MM.1S (cell line): ENCODE results near the gene ATG4A.

Experiments used
- DNase-seq: peaks from one replicate; pipeline ENCODE4 v3.0.0-alpha.2; 2015
- H2AFZ ChIP-seq: fragments of 300-600 bp; sonication (generic); 2 replicates; pipeline ENCODE4 v1.6.0; 2016; ENCODE audit warnings: antibody characterized with exemption, low read length
- H3F3A ChIP-seq: fragments of 300-600 bp; sonication (generic); 2 replicates; pipeline ENCODE4 v1.6.1; 2016; ENCODE audit warnings: mild to moderate bottlenecking, antibody characterized with exemption, low read length, moderate library complexity, mixed read lengths; ENCODE audit not compliant: insufficient read depth
- H3K27ac ChIP-seq: fragments of 300-600 bp; sonication (generic); 2 replicates; pipeline ENCODE4 v1.5.1; 2016; ENCODE audit warnings: mild to moderate bottlenecking, low read length
- H3K27me3 ChIP-seq: fragments of 300-600 bp; sonication (generic); replicated peaks from 2 replicates; pipeline ENCODE4 v1.6.0; 2016; ENCODE audit warnings: low read length; ENCODE audit not compliant: insufficient read depth
- H3K36me3 ChIP-seq: fragments of 300-600 bp; sonication (generic); replicated peaks from 2 replicates; pipeline ENCODE4 v1.6.1; 2016; ENCODE audit warnings: mild to moderate bottlenecking, low read length, mixed read lengths; ENCODE audit not compliant: insufficient read depth
- H3K4me1 ChIP-seq: fragments of 300-600 bp; sonication (generic); 2 replicates; pipeline ENCODE4 v1.6.1; 2016; ENCODE audit warnings: low read length, mixed read lengths
- H3K4me2 ChIP-seq: fragments of 300-600 bp; sonication (generic); 2 replicates; pipeline ENCODE4 v1.6.0; 2016; ENCODE audit warnings: low read depth, low read length
- H3K4me3 ChIP-seq: fragments of 300-600 bp; sonication (generic); 2 replicates; pipeline ENCODE4 v1.5.1; 2016; ENCODE audit warnings: low read length, mixed read lengths
- H3K79me2 ChIP-seq: fragments of 300-600 bp; sonication (generic); 2 replicates; pipeline ENCODE4 v1.6.1; 2016; ENCODE audit warnings: mixed run types, low read length, mixed read lengths
- H3K9ac ChIP-seq: fragments of 300-600 bp; sonication (generic); 2 replicates; pipeline ENCODE4 v1.6.1; 2016; ENCODE audit warnings: low read length, mixed read lengths
- H3K9me2 ChIP-seq: fragments of 300-600 bp; sonication (generic); replicated peaks from 2 replicates; pipeline ENCODE4 v1.6.1; 2016; ENCODE audit warnings: mild to moderate bottlenecking, low read length, mixed read lengths; ENCODE audit not compliant: insufficient read depth
- H3K9me3 ChIP-seq: fragments of 300-600 bp; sonication (generic); replicated peaks from 2 replicates; pipeline ENCODE4 v1.6.1; 2016; ENCODE audit warnings: mild to moderate bottlenecking, low read length, mixed read lengths; ENCODE audit not compliant: insufficient read depth
- H4K20me1 ChIP-seq: fragments of 300-600 bp; sonication (generic); 2 replicates; pipeline ENCODE4 v1.6.1; 2016; ENCODE audit warnings: mild to moderate bottlenecking, low read length, moderate library complexity, mixed read lengths; ENCODE audit not compliant: insufficient read depth
- CTCF ChIP-seq: fragments of 300-600 bp; sonication (generic); IDR thresholded peaks from 2 replicates; pipeline ENCODE4 v1.5.1; 2016; ENCODE audit warnings: antibody characterized with exemption, low read length, mixed read lengths
- EZH2 ChIP-seq: fragments of 300-600 bp; sonication (generic); optimal IDR thresholded peaks from 2 replicates; pipeline ENCODE3; 2017; ENCODE audit warnings: low read depth, mild to moderate bottlenecking, antibody characterized with exemption, low read length, mixed read lengths
- EZH2phosphoT487 ChIP-seq: fragments of 300-600 bp; sonication (generic); IDR thresholded peaks from 2 replicates; pipeline ENCODE4 v1.6.1; 2018; ENCODE audit warnings: antibody characterized with exemption, low read length

ATG4A gene

GRCh38 chrX:108070891-108071290 is 20.7 kb upstream of the ATG4A start:
- Histone ChIP-seq H3K9me2 (no peaks in the 10 kb centered on the region), H3F3A (no peaks in the 10 kb centered on the region), H4K20me1 (no peaks in the 10 kb centered on the region), H3K9ac (no peak overlapping the region), H3K4me2 (no peak overlapping the region), H3K36me3 (no peaks in the 10 kb centered on the region), H3K4me3 (no peak overlapping the region), H3K27me3 (no peaks in the 10 kb centered on the region), H3K4me1 (no peaks in the 10 kb centered on the region), H3K9me3 (no peaks in the 10 kb centered on the region), H3K79me2 (no peaks in the 10 kb centered on the region), H3K27ac (no peak overlapping the region), H2AFZ (no peak overlapping the region)
- DNase-seq: no peak
- TF ChIP-seq EZH2 (no peak), CTCF (no peak), EZH2phosphoT487 (no peak)

- no peak overlapping the region for H2AFZ ChIP-seq
- no peak for DNase-seq
- no peak overlapping the region for H3K27ac ChIP-seq
- no peaks in the 10 kb centered on the region for H3K79me2 ChIP-seq
- no peak overlapping the region for H3K4me2 ChIP-seq
- no peaks in the 10 kb centered on the region for H4K20me1 ChIP-seq
- no peak overlapping the region for H3K4me3 ChIP-seq
- H3K9ac ChIP-seq: no peak overlapping the region
- no peaks in the 10 kb centered on the region for H3K4me1 ChIP-seq
- H3K36me3 ChIP-seq: no peaks in the 10 kb centered on the region
- no peaks in the 10 kb centered on the region for H3K9me2 ChIP-seq
- H3K27me3 ChIP-seq: no peaks in the 10 kb centered on the region
- no peaks in the 10 kb centered on the region for H3F3A ChIP-seq
- TF ChIP-seq EZH2phosphoT487: no peak
- no peak for TF ChIP-seq CTCF
- no peak for TF ChIP-seq EZH2
- H3K9me3 ChIP-seq: no peaks in the 10 kb centered on the region
Measured at GRCh38 chrX:108071578-108071977, 20.0 kb upstream of the ATG4A start.

GRCh38 chrX:108072746-108073145 is 18.8 kb upstream of the ATG4A start:
- no peaks in the 10 kb centered on the region for H3K4me1 ChIP-seq
- no peaks in the 10 kb centered on the region for H3K27me3 ChIP-seq
- no peaks in the 10 kb centered on the region for H3K79me2 ChIP-seq
- no peak for DNase-seq
- no peak overlapping the region for H3K4me2 ChIP-seq
- no peaks in the 10 kb centered on the region for H3K9me2 ChIP-seq
- no peak overlapping the region for H2AFZ ChIP-seq
- no peaks in the 10 kb centered on the region for H3K36me3 ChIP-seq
- no peaks in the 10 kb centered on the region for H3F3A ChIP-seq
- no peaks in the 10 kb centered on the region for H3K9me3 ChIP-seq
- H3K27ac ChIP-seq: no peak overlapping the region
- H4K20me1 ChIP-seq: no peaks in the 10 kb centered on the region
- TF ChIP-seq CTCF (no peak), EZH2phosphoT487 (no peak), EZH2 (no peak)
- no peak overlapping the region for H3K4me3 ChIP-seq
- H3K9ac ChIP-seq: no peak overlapping the region
